SU-DHL-6 (cell line): Measurements from ENCODE around the gene LOXHD1.

Experiments used
- H2AFZ ChIP-seq: fragments of 200-600 bp; sonication (generic); 2 replicates; pipeline ENCODE4 v1.6.1; 2014; ENCODE audit warnings: low read depth, mild to moderate bottlenecking, moderate library complexity, mixed read lengths, antibody characterized with exemption, low read length; ENCODE audit not compliant: severe bottlenecking
- H3F3A ChIP-seq: fragments of 200-600 bp; shearing (Covaris generic); 2 replicates; pipeline ENCODE4 v1.6.0; 2016; ENCODE audit warnings: antibody characterized with exemption, mild to moderate bottlenecking; ENCODE audit not compliant: insufficient read depth
- H3K27ac ChIP-seq: fragments of 200-600 bp; sonication (generic); 2 replicates; pipeline ENCODE4 v1.5.1; 2016; ENCODE audit warnings: low read depth, mild to moderate bottlenecking, low read length, moderate library complexity, mixed read lengths
- H3K27me3 ChIP-seq: fragments of 200-600 bp; sonication (generic), shearing (Covaris generic); 2 replicates; pipeline ENCODE4 v1.6.0; 2014; ENCODE audit warnings: mild to moderate bottlenecking, low read length
- H3K36me3 ChIP-seq: fragments of 200-600 bp; sonication (generic); 2 replicates; pipeline ENCODE4 v1.6.1; 2014; ENCODE audit warnings: mild to moderate bottlenecking, low read length, mixed read lengths
- H3K4me2 ChIP-seq: fragments of 300-600, 200-600 bp; shearing (Covaris generic), sonication (generic); 2 replicates; pipeline ENCODE4 v1.6.0; 2014; ENCODE audit warnings: low read length, low read depth, mild to moderate bottlenecking; ENCODE audit not compliant: poor library complexity, severe bottlenecking
- H3K4me3 ChIP-seq: fragments of 200-600 bp; sonication (generic); 2 replicates; pipeline ENCODE4 v1.5.1; 2014; ENCODE audit warnings: antibody characterized with exemption, low read length, mild to moderate bottlenecking, mixed read lengths; ENCODE audit not compliant: insufficient read depth, poor library complexity, severe bottlenecking
- H3K79me2 ChIP-seq: fragments of 200-600 bp; sonication (generic); 2 replicates; pipeline ENCODE4 v1.6.1; 2014; ENCODE audit warnings: mild to moderate bottlenecking, low read length, moderate library complexity; ENCODE audit not compliant: insufficient read depth
- H3K9ac ChIP-seq: fragments of 200-600 bp; sonication (generic); 2 replicates; pipeline ENCODE4 v1.7.0; 2014; ENCODE audit warnings: mild to moderate bottlenecking, low read length
- H3K9me2 ChIP-seq: fragments of 200-600 bp; sonication (generic); replicated peaks from 2 replicates; pipeline ENCODE4 v1.6.1; 2014; ENCODE audit warnings: low read length; ENCODE audit not compliant: insufficient read depth
- H3K9me3 ChIP-seq: fragments of 200-600 bp; sonication (generic); 2 replicates; pipeline ENCODE4 v1.6.1; 2014; ENCODE audit warnings: low read length, mixed read lengths; ENCODE audit not compliant: insufficient read depth
- H4K20me1 ChIP-seq: fragments of 200-600 bp; sonication (generic); 2 replicates; pipeline ENCODE4 v1.6.1; 2014; ENCODE audit warnings: low read depth, mild to moderate bottlenecking, antibody characterized with exemption, low read length, moderate library complexity, mixed read lengths
- CTCF ChIP-seq: fragments of 200-600 bp; sonication (generic); IDR thresholded peaks from one replicate; pipeline ENCODE4 v1.5.1; 2017; ENCODE audit warnings: antibody characterized with exemption, mild to moderate bottlenecking, low read length, moderate library complexity; ENCODE audit not compliant: insufficient read depth, poor library complexity, severe bottlenecking
- EZH2phosphoT487 ChIP-seq: fragments of 200-600 bp; sonication (generic), shearing (Covaris generic); conservative IDR thresholded peaks from 2 replicates; pipeline ENCODE4 v1.6.1; 2018; ENCODE audit warnings: mild to moderate bottlenecking, antibody characterized with exemption, low read length, moderate library complexity, mixed read lengths

LOXHD1 gene

GRCh38 chr18:46546111-46546640, 110.8 kb downstream of the LOXHD1 start:
- Histone ChIP-seq H3K27ac (no peak overlapping the region), H3K79me2 (no peaks in the 10 kb centered on the region), H3F3A (no peaks in the 10 kb centered on the region), H3K9ac (no peak overlapping the region), H2AFZ (no peak overlapping the region), H3K9me2 (no peaks in the 10 kb centered on the region), H3K36me3 (no peaks in the 10 kb centered on the region), H3K4me2 (no peak overlapping the region), H4K20me1 (no peaks in the 10 kb centered on the region), H3K27me3 (no peaks in the 10 kb centered on the region), H3K9me3 (no peaks in the 10 kb centered on the region), H3K4me3 (no peak overlapping the region)
- no peak for TF ChIP-seq EZH2phosphoT487
- no peak for TF ChIP-seq CTCF

- no peaks in the 10 kb centered on the region for H3K9me3 ChIP-seq
- TF ChIP-seq EZH2phosphoT487 (no peak), CTCF (no peak)
- no peaks in the 10 kb centered on the region for H3K27me3 ChIP-seq
- H3K9me2 ChIP-seq = no peaks in the 10 kb centered on the region
- H3K79me2 ChIP-seq = no peaks in the 10 kb centered on the region
- no peaks in the 10 kb centered on the region for H3F3A ChIP-seq
- H4K20me1 ChIP-seq = no peaks in the 10 kb centered on the region
- no peak overlapping the region for H3K4me2 ChIP-seq
- no peak overlapping the region for H3K27ac ChIP-seq
- no peak overlapping the region for H2AFZ ChIP-seq
- H3K4me3 ChIP-seq = no peak overlapping the region
- no peaks in the 10 kb centered on the region for H3K36me3 ChIP-seq
- no peak overlapping the region for H3K9ac ChIP-seq
Observed at GRCh38 chr18:46542545-46542944, 114.5 kb downstream of the LOXHD1 start.

- H3K4me2 ChIP-seq = no peak overlapping the region
- H3K36me3 ChIP-seq = no peaks in the 10 kb centered on the region
- no peaks in the 10 kb centered on the region for H3K9me3 ChIP-seq
- H2AFZ ChIP-seq = no peak overlapping the region
- TF ChIP-seq CTCF (no peak), EZH2phosphoT487 (no peak)
- no peaks in the 10 kb centered on the region for H3F3A ChIP-seq
- H3K79me2 ChIP-seq = no peaks in the 10 kb centered on the region
- no peak overlapping the region for H3K9ac ChIP-seq
- H3K27me3 ChIP-seq = no peaks in the 10 kb centered on the region
- H3K27ac ChIP-seq = no peak overlapping the region
- H4K20me1 ChIP-seq = no peaks in the 10 kb centered on the region
- no peak overlapping the region for H3K4me3 ChIP-seq
- no peaks in the 10 kb centered on the region for H3K9me2 ChIP-seq
Observed at GRCh38 chr18:46541626-46542189, 115.3 kb downstream of the LOXHD1 start.
